GM03348 (cell line): Measurements from ENCODE around the gene CLIP4.
A peak's percentile ranks its signal among the peaks of the same experiment; 100 is the strongest.

Experiments
- DNase-seq: peaks from one replicate; pipeline ENCODE4 v3.0.0; 2012; ENCODE audit warnings: low spot score

CLIP4 gene

DNA sequence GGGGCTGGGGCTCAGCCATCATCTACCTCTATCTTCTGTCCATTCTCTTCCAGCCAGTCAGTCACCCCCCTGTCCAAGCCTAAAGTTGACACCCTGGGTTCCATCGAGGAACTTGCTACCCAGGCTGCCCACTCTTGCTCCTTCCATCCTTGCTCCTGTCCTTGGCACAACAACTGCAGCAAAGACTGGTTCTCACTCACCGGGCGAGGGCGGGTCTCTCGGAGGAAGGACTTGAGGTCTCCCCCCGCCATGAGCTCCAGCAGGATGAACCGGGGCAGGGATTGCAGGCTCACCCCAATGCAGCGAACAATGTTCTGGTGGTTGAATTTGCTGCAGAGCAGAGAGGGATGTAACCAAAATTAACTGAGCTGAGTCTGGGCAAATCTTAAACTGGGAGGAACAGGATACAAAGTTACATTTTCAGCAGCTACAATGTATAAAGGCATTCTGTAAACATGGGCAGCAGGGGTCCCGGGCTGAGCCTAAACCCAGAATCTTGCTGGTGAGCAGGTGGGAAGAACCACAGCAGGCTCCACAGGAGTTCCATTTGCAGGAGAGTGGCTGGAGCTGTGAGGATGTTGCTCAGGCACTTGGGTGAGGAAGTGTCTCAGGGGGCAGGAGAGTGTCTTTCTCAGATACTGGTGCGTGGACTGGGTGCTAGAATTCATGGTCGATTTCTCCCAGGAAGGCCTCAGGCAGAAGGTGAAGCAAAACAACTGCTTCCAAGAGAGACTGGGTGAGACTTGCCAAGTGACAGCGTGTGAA is 105.5 kb downstream of the CLIP4 start:
- DNase-seq: no peak

DNA sequence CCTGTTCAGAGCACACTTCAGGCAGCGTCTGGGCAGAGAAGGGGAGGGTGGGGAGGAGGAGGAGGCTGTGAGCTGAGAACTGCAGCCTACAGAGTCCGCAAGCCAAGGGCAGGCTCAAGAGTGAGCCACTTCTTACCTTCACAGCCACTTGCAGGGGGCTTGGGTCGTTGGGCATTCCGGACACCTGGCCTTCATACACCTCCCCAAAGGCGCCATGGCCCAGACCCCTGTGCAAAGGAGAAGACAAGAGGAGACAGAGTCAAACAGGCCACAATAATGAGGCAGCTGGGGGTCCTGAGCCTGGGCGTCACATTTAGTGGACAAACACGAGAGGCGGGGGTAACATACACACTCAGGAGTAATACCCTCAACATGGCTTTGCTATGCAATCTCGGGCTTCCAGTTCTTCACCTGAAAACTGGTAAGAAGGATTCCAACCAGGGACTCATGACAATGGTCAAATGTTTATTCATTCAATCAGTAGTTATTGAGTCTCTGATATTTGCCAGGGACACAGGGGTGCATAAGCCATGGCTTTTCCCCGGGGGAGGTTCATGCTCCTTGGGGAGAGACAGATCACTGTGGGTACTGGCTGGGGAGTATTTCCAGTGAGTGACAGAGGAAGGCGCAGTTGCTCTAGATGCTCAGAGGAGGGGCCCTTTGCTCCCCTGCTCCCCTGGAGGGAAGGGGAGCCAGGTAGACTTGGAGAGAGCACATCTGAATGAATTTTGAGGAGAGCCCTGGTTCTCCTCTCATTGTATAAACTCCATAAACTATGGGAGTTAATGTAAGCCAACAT is 107.4 kb downstream of the CLIP4 start:
- no peak for DNase-seq

DNA sequence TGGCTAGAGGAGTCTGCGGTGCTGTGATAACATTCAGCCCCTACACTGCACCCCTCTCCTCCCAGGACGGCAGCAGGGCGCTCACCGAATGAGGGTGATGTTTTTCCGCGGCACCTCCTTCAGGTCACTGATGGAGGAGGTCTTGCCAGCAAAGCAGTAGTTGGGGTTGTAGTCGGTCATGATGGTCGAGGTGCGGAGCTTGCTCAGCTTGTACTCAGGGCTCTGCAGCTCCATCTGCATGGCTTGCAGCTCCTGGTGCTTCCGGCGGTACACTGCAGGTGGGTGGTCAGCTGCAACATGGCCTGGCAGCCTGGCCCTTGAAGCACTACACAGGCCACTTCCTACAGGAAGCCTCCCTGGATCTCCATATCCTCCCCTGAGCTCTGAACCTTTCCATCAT is 108.0 kb downstream of the CLIP4 start:
- no peak for DNase-seq

DNA sequence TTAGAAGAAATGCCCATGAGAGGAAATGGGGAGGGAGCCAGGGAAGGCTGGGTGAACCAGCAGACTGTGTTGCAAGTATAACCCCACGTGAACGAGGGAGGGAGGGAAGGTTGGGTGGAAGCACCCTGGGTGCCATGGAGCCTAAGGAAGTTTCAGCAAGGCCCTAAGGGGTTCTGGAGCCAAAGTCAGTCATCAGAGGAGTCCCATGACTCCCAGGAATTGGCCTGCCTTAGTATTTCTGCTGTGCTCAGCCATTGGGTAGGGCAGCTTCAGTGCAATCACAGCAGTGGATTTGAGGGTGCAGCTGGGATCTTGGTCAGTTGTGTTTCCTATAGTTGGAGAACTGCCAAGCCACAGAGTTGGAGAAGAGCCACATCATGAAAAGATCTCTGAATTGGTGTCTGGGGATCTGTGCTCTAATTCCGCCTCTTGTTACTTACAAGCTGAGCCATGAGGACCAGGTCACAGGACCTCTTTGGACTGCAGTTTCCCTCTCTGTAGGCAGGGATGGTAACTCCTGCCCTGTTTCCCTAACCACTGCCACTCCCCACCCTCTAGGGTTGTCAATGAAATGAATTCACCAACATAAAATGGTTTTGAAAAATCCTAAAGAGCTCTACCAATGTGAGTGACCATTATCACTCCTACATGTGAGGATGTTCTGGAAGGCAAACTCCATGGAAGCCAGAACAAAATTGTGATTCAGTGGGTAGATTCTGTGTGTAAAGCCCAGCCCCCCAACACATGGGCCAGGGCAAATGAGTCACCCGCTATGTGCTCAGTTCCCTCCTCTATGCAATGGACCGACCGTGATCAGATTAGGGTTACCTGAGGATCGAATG is 108.9 kb downstream of the CLIP4 start:
- no peak for DNase-seq

DNA sequence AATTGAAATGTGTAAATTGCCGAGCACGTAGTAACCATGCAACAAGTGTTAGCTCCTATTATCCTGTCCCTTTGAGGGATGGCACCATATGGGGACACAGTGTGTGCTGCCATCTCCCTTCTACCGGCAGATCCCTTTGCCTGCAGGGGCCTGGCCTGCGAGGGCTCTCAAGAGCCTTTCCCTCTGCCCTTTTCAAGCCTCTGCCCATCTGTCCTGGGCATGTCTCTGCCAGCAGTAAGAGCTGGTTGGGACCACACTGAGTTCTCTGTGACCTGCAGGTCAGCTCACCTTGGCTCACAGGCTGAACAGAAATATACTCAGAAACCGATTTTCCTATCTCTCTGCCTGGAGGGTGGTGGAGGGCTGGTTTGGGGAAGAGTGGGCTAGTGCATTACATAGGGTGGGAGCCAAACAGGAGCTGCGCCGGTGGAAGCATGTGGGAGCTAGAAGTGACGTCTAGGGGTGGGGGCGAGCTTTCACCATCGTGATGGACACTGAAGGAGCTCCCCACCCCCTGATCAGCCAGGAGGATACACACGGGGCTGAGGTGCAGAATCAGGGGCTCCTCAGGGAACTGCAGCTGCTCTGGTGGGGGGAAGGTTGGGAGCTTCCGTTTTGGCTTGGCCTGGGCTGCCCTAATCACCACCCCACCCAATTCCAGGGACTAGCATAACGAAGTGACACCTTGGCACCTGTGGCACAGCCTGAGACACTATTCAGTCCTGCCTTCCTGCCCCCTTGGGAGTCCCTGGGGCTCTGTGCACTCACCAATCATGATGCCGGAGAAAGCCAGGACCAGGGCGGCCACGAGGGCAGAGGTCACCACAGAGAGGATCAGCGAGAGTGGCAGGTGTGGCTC is 109.7 kb downstream of the CLIP4 start:
- DNase-seq: no peak

DNA sequence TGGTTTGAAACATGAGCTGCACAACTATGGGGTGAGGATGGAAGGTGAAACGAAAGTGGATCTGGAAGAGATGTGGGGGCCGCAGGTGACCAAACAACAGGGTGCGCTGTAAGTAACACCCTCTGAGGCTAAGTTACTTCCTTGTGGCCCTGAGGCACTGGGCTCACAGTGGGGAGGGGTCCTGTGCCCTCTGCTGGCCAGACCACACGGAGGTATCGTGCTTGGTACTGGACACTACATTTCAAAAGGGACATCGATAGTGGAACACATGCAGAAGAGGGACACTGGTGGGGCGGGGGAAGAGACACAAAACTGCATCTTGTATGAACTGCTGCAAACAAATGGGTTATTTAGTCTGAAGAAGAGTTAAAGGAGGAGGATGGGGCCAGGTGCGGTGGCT is 110.6 kb downstream of the CLIP4 start:
- no peak for DNase-seq

DNA sequence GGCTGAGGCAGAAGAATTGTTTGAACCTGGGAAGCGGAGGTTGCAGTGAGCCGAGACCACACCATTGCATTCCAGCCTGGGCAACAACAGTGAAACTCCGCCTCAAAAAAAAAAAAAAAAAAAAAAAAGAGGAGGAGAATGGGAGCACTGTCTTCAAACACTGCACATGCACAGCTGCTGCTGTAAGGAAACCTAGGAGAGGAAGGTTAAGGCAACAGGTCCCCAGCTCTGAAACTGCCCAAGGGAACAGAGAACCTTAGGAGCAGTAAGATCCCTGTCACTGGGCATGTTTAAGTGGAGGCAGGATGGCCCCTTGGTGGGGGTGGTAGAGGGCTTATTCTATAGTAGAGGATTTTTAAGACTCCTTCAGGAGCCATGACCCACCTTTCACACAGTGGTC is 111.2 kb downstream of the CLIP4 start:
- DNase-seq: no peak

DNA sequence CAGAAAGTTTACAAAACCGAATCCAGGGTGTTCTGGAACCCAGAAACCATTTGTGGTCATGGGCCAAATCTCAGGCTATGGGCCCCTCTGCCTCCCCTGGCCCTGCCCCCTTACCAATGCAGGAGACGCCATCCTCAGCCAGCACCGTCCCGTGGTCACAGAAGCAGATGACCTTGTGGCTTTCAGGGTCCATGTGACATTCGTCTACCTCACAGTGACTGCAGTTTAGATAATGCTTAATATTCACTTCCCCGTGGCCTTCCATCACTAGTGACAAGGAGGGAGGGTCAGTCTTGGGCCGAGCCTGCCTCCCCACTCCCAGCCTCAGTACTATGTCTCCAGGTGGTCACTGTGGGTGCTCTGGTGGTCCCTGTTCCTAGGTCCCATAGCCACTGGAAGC is 111.6 kb downstream of the CLIP4 start:
- DNase-seq: no peak

DNA sequence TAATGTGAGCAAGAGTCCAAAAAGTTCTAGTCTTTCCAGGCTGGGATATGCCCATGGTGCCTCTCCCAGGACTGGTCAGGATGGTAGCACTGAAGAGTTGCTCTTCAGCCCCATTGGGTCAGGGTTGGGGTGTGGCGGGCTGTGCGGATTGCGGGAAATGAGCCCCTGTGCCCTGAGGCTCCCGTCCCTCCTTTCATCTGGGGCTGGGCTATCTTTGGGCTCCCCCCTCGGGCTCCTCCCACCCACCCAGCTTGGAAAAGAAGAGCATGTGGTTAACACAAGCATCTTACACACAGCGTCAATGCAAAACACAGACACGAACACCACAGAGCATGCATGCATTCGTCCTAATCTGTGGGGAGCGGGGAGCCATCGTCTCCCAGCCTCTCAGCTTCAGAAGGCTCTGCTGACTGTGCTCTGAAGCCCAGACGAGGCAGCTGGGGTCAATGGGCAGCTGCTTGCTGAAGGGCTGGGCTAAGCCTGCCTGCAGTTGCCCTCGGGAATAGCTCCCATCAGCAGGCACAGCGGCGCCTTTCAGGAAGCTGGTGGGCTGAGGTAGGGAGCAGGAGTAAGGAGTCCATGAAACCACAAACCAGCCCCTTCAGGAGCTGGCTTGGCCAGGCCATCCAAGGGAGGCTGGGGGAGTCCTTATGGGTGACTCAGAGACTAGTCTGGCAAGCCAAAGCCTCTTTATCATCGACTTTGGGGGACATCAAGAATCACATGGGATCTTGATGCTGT is 112.9 kb downstream of the CLIP4 start:
- no peak for DNase-seq

DNA sequence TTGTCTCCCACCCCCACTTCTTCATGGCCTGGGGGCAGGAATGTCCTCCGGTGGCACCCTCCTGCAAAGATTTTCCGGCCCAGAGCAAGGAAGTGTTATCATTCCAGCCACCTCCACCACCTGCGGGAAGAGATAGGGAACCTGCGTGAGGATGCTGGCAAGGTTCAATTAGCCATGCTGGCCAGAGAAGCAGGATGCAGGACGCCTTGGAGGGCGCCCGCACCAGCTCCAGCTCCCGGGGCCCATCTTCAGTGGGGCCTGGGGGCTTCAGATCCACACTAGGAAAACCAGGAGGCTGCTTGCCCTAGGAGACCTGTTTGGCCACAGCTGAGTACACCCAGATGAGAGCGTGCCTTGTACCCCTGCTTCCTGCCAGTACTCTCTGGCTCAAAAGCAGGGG is 113.7 kb downstream of the CLIP4 start:
- no peak for DNase-seq

DNA sequence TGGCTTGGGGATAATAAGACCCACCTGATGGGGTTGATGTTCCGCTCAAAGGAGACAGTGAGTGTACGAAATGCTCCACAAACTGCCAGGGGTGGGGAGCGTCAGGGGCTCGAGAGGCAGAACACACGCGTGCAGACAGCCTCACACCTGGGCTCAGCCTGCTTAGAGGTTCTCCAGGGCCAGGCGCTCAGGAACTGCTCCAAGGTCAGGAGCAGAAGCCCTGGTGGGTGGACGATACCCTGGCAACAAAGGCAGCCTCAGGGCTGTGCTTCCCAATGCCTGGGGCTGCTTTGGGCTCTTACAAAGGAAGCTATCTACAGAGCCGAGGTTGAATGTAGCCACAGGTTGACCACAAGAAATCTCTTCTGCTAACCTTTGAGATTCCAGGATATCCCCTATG is 114.4 kb downstream of the CLIP4 start:
- no peak for DNase-seq

DNA sequence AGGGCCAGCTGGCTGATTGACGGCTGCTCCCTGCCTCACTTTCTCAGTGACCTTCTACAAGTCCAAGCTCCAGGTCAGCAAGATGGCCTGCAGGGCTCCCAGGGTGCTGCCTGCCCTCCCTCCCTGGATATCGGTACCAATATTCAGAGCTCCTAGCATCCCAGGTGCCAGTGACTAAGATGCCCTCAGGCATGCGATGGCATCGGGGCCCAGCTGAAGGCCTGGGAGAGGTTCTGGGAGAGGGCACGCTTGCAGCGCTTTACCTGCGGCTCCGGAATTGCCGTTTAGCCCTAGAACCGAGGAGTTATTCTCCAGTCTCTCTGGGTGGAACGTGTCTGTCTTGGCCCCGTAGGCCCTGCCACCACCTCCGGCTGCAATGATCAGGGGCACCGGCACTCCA is 116.8 kb downstream of the CLIP4 start:
- DNase-seq: no peak

DNA sequence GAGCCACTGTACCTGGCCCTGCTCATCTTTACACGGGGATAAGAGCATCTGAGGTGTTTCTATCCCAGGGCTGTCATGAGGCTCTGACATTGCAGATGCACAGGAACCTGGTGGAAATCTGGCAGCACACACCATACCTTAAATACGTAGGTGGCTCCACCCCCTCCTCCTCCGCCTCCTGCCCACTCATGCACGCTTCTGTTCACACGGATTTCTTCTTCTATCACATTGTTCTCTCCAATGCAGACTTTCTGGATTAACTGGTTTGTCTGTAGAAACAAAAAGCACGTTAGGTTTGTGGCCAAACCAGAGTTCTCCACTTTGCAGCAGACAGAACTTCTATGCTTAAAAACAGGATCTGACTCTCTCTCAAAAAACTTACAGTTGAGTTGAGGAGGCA is 118.2 kb downstream of the CLIP4 start:
- no peak for DNase-seq

DNA sequence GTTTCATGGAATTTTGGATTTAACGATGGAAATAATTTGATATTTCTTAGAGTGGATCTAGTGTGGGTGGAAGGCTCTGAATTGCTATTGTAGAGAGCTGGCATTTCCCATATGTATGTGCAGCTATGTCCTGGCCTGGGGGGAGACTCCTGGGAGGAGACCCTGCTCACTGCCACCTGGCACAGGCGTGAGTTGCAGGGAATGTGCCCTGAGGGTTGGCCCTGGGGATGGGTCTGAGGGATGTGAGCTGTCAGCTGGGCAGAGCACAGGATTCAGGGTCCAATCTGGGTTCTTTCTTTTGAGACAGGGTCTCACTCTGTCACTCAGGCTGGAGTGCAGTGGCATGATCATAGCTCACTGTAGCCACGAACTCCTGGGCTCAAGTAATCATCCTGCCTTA is 120.2 kb downstream of the CLIP4 start:
- no peak for DNase-seq

DNA sequence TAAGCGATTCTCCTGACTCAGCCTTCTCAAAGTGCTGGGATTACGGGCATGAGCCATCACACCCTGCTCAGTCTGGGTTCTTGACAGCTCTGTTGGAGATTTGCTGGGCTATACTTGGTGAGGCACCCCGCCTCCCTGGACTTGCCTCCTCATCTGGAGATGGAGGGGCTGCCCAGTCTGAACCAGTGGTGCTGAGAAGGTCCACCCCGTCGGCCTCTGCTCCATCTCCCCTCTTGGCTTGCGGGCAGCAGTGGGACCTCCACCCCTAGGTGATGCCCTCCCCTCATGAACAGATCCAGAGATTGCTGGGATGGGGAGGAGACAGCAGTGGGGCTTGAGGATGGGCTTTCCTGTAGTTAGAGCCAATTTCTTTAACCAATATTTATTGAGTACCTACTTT is 120.9 kb downstream of the CLIP4 start:
- DNase-seq: no peak

DNA sequence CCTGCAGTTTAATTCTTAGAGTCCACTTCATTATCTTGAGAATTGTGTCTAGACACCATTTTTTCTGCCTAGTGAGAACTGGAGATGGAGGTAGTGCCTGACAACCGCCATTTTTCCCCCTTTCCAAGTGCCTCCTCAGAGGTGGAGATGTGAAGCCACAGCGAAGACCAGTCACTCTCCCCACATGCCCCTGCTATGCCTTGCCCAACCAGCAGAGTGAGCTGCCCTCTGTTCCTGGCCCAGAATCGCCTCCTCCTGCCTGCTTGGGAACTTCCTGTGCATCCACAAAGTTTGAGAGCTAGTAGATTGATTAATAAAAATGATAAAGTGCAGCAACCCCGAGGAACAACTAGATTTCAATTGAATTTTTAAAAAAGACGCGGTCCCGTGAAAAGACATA is 123.3 kb downstream of the CLIP4 start:
- peak; percentile 73 for DNase-seq
